NOMO-1 treated with dmso at 0.1 percent for 144 hours (cell line): ENCODE results near the gene SEC24C.
A peak's percentile ranks its signal among the peaks of the same experiment; 100 is the strongest.
"Not testable (repeated sequence)": the region's sequence is repeated elsewhere in the genome, so short reads cannot be mapped to it uniquely, and the experiment has no call there.

Experiments used
- DNase-seq: peaks from one replicate; lab custom pipeline; 2025; ENCODE audit not compliant: unreplicated experiment; lab: John Stamatoyannopoulos, UW

The SEC24C gene

GRCh38 chr10:73731588-73732375 is 12.4 kb upstream of the SEC24C start:
- no peak for DNase-seq

- DNase-seq = no peak
These were observed 11.7 kb upstream of the SEC24C start for GRCh38 chr10:73732426-73732825.

- DNase-seq = no peak
These were observed 11.1 kb upstream of the SEC24C start for GRCh38 chr10:73732931-73733623.

- DNase-seq = no peak
These were observed 10.0 kb upstream of the SEC24C start for GRCh38 chr10:73734028-73734720.

GRCh38 chr10:73734796-73735305 is 9.3 kb upstream of the SEC24C start:
- no peak for DNase-seq

- DNase-seq = not testable (repeated sequence)
These were observed 3.5 kb upstream of the SEC24C start for GRCh38 chr10:73740501-73741254.

GRCh38 chr10:73742454-73742734 is 1.8 kb upstream of the SEC24C start:
- no peak for DNase-seq

GRCh38 chr10:73743327-73743904 is 756 bp upstream of the SEC24C start:
- DNase-seq = no peak

GRCh38 chr10:73744664-73744975 is 448 bp downstream of the SEC24C start:
- DNase-seq = peak; percentile 22

GRCh38 chr10:73746721-73747120 is 2.5 kb downstream of the SEC24C start:
- DNase-seq = no peak

- DNase-seq = no peak
These were observed 6.6 kb downstream of the SEC24C start for GRCh38 chr10:73750819-73751218.

- DNase-seq = no peak
These were observed 12.0 kb downstream of the SEC24C start for GRCh38 chr10:73756183-73756582.

GRCh38 chr10:73758704-73759511 is 14.7 kb downstream of the SEC24C start:
- no peak for DNase-seq

- DNase-seq = no peak
These were observed 15.4 kb downstream of the SEC24C start for GRCh38 chr10:73759512-73760115.

GRCh38 chr10:73761781-73762180 is 17.6 kb downstream of the SEC24C start:
- DNase-seq = no peak

- no peak for DNase-seq
These were observed 18.7 kb downstream of the SEC24C start for GRCh38 chr10:73762915-73763314.

GRCh38 chr10:73763343-73763742 is 19.2 kb downstream of the SEC24C start:
- DNase-seq = no peak

- DNase-seq = no peak
These were observed 20.9 kb downstream of the SEC24C start for GRCh38 chr10:73765066-73765465.

GRCh38 chr10:73768881-73769280 is 24.7 kb downstream of the SEC24C start:
- DNase-seq = no peak

GRCh38 chr10:73769396-73769795 is 25.2 kb downstream of the SEC24C start:
- DNase-seq = no peak
